Measurements from ENCODE around the gene ODAD2.

ODAD2 gene

DNA sequence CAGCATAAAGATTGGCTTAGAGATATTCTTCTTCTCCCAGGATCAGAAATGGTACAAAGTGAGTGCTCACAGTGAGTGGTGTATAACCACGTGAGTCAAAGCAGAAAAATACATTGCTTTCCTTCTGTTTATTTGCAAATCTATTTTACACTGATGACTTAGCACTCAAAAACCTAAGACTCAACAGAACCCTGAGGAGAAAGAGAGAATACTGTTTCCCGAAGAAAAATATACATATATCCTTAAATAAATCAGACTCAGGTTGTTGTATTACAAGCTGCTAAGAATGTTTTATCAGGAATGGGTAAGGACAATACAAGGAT is 48.7 kb downstream of the ODAD2 start:
- in situ Hi-C loops (cut with HindIII; ENCODE audit: low pct_ligation_motif_present, low sequenced_read_pairs) = no loop called here
- H3K4me3 ChIP-seq (ENCODE audit: low read depth, low read length) = no peak overlapping the region
- TF ChIP-seq, protein P1, sequence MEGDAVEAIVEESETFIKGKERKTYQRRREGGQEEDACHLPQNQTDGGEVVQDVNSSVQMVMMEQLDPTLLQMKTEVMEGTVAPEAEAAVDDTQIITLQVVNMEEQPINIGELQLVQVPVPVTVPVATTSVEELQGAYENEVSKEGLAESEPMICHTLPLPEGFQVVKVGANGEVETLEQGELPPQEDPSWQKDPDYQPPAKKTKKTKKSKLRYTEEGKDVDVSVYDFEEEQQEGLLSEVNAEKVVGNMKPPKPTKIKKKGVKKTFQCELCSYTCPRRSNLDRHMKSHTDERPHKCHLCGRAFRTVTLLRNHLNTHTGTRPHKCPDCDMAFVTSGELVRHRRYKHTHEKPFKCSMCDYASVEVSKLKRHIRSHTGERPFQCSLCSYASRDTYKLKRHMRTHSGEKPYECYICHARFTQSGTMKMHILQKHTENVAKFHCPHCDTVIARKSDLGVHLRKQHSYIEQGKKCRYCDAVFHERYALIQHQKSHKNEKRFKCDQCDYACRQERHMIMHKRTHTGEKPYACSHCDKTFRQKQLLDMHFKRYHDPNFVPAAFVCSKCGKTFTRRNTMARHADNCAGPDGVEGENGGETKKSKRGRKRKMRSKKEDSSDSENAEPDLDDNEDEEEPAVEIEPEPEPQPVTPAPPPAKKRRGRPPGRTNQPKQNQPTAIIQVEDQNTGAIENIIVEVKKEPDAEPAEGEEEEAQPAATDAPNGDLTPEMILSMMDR (IDR thresholded peaks at IDR 0.05; ENCODE audit: low read depth, low read length, missing control alignments) = no peak
- H3K27me3 ChIP-seq (replicated peaks) = no peaks in the 10 kb centered on the region
- DNase-seq = no peak
- H3K36me3 ChIP-seq (replicated peaks) = no peaks in the 10 kb centered on the region
- H3K27ac ChIP-seq = no peak overlapping the region

DNA sequence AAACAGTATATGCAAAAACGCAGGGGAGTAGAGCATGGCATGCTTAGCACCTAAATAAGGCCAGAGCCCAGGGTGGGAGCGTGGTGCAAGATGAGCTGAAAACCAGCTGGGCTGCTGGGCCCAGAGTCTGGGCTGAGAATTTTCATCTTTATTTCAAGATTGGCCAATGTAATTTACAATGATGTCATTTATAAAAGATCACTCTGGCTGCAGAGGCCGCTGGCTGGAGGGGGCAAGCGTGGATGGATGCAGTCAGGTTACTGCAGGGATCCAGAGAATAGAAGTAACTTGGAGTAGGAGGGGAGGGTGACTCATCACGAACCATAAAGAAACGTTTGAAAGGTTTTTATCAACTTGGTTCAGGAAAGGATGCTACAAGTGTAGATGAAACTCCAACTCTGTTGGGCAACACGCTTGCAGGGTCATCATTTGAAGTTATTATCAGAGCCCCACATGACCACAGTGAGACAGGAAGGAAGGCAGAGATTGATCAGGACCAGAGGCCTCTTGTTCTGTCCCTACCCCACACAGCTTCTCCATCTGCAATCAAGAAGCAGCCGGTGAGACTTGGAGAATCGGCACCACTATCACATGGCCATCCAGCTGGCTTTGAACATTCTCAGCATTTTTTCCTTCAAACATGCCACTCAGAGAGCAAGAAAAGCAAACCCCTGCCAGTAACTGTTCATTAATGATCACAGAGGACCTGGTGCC is 49.2 kb downstream of the ODAD2 start:
- TF ChIP-seq, protein P1 (IDR thresholded peaks at IDR 0.05; ENCODE audit: low read depth, low read length, missing control alignments) = no peak
- Histone ChIP-seq H3K36me3 (replicated peaks) (no peaks in the 10 kb centered on the region), H3K4me3 (ENCODE audit: low read depth, low read length) (no peak overlapping the region), H3K27ac (no peak overlapping the region), H3K27me3 (replicated peaks) (no peaks in the 10 kb centered on the region)
- in situ Hi-C loops (cut with HindIII; ENCODE audit: low pct_ligation_motif_present, low sequenced_read_pairs) = no loop called here
- no peak for DNase-seq

DNA sequence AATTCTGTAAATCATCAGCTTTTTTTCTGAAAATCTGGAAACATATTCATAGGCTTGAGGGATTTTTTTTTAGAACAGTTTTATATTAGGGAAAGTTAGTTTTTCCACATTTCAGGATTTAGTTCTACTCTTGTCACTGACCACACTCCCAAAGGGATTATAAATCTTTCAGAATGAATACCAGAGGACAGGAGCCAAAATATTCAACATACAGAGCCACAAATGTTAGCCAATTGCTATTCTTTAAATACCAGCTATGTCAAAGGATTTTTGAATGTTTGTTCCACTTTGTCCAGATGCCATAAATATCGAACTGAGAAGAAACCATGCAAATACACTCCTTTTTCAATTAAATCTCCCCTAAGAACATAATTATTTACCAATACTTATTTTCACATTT is 50.7 kb downstream of the ODAD2 start:
- in situ Hi-C loops (cut with HindIII; ENCODE audit: low pct_ligation_motif_present, low sequenced_read_pairs) = no loop called here
- H3K27me3 ChIP-seq (replicated peaks) = no peaks in the 10 kb centered on the region

DNA sequence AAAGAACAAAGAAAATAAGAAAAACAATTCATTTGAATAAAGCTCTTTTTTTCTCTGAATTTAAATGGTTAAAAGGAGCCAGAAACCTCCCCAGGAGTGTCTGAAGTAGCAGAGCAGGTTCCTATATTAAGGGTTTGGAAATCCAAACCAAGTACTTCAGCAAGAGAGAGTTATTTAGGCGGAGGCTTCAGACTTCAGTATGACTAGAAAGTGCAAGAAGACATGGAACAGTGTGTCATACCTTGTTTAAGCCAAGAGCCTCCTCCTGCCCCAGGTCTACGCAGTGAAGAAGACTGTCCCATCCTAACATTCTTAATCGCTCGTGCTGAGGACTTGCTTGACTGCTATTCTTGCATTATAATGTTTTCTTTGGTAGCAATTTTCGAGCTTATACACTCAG is 51.3 kb downstream of the ODAD2 start:
- Histone ChIP-seq H3K36me3 (replicated peaks) (no peaks in the 10 kb centered on the region), H3K27ac (no peak overlapping the region), H3K27me3 (replicated peaks) (no peaks in the 10 kb centered on the region), H3K4me3 (ENCODE audit: low read depth, low read length) (no peak overlapping the region)
- TF ChIP-seq, protein P1 (IDR thresholded peaks at IDR 0.05; ENCODE audit: low read depth, low read length, missing control alignments) = no peak
- in situ Hi-C loops (cut with HindIII; ENCODE audit: low pct_ligation_motif_present, low sequenced_read_pairs) = no loop called here
- no peak for DNase-seq

More for the DNA sequence above, 50.7 kb downstream of the ODAD2 start:
- Histone ChIP-seq H3K27ac (no peak overlapping the region), H3K4me3 (ENCODE audit: low read depth, low read length) (no peak overlapping the region), H3K36me3 (replicated peaks) (no peaks in the 10 kb centered on the region)
- no peak for DNase-seq
- TF ChIP-seq, protein P1 (IDR thresholded peaks at IDR 0.05; ENCODE audit: low read depth, low read length, missing control alignments) = no peak

DNA sequence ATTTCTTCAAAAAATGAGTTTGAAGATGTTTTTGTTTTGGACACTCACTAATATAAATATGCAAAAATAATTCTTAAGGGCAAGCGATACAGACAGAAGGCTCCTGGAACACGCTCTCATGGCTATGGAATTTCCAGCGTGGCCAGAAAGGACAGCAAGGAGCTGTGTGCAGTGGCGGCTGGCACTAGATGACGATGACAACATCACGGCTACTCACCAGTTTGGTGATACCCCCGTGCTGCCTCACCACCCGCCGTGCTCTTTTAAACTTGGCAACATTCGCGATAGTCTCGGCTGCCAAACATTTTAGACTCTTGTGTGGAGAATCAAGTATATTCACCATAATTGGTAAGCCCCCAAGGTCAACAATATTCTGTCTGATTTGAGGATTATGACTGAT is 54.9 kb downstream of the ODAD2 start:
- in situ Hi-C loops (cut with HindIII; ENCODE audit: low pct_ligation_motif_present, low sequenced_read_pairs) = no loop called here
- H3K27ac ChIP-seq = no peak overlapping the region
- H3K36me3 ChIP-seq (replicated peaks) = no peaks in the 10 kb centered on the region
- no peaks in the 10 kb centered on the region for H3K27me3 ChIP-seq (replicated peaks)
- no peak overlapping the region for H3K4me3 ChIP-seq (ENCODE audit: low read depth, low read length)
- TF ChIP-seq, protein P1 (IDR thresholded peaks at IDR 0.05; ENCODE audit: low read depth, low read length, missing control alignments) = no peak
- no peak for DNase-seq

DNA sequence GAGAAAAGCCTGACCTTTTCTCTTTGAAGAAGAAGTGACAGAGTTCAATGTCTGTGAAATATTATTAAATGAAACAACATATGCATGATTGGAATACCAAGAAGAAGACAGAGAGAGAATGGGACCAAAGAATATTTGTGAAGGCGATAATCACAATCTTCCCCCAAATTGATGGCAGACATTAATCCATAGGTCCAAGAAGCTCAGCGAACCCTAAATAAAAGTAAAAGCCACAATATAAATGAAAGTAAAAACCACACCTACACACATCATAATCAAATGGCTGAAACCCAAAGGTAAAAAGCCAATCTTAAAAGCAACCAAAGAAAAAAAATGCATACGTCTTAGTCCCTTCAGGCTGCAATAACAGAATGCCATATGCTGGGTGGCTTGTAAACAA is 84.0 kb downstream of the ODAD2 start:
- DNase-seq = no peak
- TF ChIP-seq, protein P1 (IDR thresholded peaks at IDR 0.05; ENCODE audit: low read depth, low read length, missing control alignments) = no peak
- H3K36me3 ChIP-seq (replicated peaks) = no peaks in the 10 kb centered on the region
- in situ Hi-C loops (cut with HindIII; ENCODE audit: low pct_ligation_motif_present, low sequenced_read_pairs) = no loop called here
- no peaks in the 10 kb centered on the region for H3K27me3 ChIP-seq (replicated peaks)
- H3K27ac ChIP-seq = no peak overlapping the region
- no peak overlapping the region for H3K4me3 ChIP-seq (ENCODE audit: low read depth, low read length)
